Loucy (cell line): Measurements from ENCODE around the gene EHD2.

Experiments
- CTCF ChIP-seq: fragments of 200-600 bp; sonication (generic); conservative IDR thresholded peaks from 2 replicates; pipeline ENCODE4 v1.5.1; 2014; ENCODE audit warnings: mild to moderate bottlenecking, antibody characterized with exemption, low read length
- EZH2phosphoT487 ChIP-seq: fragments of 200-600 bp; IDR thresholded peaks from 2 replicates; pipeline ENCODE4 v1.6.1; 2018; ENCODE audit warnings: antibody characterized with exemption, mild to moderate bottlenecking, moderate library complexity, borderline replicate concordance

GRCh38 chr19:47755065-47755761 lies 42.0 kb downstream of the EHD2 start:
- TF ChIP-seq CTCF, result no peak
- no peak for TF ChIP-seq EZH2phosphoT487
